ENCODE measurements around the gene ATF6B.
"Not testable (repeated sequence)": the region's sequence is repeated elsewhere in the genome, so short reads cannot be mapped to it uniquely, and the experiment has no call there.

Gene ATF6B

DNA sequence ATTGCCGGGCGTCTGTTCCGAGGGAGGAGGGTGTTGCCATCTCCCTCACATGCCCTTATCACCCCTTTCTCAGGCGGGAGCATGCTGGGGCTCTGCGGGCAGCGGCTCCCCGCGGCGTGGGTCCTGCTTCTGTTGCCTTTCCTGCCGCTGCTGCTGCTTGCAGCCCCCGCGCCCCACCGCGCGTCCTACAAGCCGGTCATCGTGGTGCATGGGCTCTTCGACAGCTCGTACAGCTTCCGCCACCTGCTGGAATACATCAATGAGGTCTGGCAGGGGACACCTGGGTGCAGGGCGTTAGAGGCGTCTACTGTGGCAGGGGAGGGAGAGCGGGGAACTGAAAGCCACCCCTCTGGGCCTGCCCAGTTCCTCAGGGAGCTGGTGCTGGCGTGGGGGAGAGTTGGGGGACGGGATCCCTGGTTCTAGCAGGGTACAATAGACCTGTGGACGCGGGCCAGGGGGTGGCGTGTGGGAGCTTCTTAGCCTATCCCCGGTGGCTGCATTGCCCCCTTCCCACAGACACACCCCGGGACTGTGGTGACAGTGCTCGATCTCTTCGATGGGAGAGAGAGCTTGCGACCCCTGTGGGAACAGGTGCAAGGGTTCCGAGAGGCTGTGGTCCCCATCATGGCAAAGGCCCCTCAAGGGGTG is 26.6 kb upstream of the ATF6B start:
- DNase-seq (ENCODE audit: insufficient read length, low spot score), result peak; percentile 88

DNA sequence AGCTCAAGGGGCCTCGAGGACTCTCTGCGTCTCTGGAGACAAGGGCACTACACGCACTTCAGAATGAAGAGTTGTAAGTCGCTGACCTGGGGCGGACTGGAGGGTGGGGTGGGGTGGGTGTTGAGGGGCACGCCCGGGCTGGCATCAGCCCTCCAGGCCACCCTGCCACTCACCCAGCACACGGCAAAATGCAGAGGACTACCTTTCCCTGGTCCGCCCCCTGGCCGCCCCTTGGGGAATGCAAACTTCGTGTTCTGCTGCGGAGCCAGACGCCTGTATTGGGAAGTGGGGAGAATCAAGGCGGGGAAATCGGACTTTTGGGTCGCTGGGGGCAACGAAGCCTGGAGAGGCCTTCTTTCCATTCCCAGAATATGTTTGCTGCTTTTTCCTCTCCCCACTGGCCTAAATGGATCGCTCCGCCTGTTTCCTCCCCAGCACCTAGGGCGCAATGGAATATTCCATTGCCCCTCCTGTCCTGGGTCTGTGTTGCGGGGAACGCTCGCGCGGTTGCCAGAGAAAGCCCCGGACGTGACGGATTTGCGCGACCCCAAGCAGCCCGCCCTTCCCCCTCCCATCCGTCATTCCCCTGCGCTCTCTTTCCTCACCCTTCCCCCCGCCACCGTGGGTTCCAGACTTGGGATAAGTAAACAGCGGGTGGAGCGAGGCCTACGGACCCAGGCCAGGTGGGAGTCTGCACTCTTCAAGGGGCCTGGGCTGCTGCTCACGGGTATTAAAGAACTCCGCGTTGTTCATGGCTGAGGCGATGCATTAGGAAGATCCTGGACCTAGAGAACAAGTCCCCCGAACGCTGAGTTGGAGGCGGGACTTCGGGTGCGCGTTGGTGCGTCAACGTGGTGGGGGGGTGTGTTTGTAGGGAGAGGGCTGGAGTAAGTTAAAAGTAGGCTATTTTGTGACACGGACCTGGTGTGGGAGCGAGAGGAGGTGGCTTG is 25.8 kb upstream of the ATF6B start, which contains the start of gene PPT2:
PPT2 (plus strand) TSS at position 578 of the 950 bp plus-strand sequence. CDS start 454 bp downstream, outside the sequence.
- DNase-seq (ENCODE audit: insufficient read length, low spot score), result peak; percentile 62
- peak; percentile 26 for FAIRE-seq

More for the DNA sequence above, 26.6 kb upstream of the ATF6B start:
- peak; percentile 82 for FAIRE-seq

DNA sequence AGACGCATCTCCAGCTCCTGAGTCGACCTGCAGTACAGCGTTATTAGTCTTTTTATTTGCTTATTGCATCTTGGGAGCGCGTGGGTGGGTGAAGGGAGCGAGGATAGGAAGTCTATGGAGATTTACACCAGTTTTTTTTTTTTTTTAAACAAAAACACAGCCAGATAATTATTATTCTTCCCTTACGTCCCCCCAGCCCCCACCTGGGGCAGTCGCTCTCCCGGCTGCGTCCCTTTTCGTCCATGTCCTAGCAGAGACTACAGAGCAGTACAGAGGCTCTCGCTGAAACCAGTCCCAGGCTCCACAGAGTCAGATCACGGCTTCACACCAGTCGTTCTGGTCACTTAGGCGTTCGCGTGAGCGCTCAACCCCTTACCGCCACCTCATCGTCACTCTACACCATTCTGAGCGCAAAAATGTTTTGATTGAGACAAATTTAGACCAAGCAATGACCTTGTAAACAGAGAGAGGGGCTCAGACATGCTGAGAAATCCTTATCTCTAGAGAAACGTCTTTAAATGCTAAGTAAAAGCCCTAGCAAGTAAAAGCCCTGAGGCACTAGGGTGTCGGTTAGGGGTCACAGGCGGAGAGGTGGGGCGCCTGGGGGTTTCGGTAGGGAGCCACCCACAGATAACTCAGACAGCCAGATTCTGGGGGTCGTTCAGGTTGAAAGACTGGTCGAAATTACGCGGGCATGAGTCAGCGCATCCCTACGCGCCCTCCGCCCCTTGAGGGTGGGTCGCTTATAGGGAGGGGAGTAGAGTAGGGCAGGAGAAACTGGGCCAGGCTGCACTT is 24.9 kb upstream of the ATF6B start:
- FAIRE-seq (no peak), DNase-seq (ENCODE audit: insufficient read length, low spot score) (no peak)

DNA sequence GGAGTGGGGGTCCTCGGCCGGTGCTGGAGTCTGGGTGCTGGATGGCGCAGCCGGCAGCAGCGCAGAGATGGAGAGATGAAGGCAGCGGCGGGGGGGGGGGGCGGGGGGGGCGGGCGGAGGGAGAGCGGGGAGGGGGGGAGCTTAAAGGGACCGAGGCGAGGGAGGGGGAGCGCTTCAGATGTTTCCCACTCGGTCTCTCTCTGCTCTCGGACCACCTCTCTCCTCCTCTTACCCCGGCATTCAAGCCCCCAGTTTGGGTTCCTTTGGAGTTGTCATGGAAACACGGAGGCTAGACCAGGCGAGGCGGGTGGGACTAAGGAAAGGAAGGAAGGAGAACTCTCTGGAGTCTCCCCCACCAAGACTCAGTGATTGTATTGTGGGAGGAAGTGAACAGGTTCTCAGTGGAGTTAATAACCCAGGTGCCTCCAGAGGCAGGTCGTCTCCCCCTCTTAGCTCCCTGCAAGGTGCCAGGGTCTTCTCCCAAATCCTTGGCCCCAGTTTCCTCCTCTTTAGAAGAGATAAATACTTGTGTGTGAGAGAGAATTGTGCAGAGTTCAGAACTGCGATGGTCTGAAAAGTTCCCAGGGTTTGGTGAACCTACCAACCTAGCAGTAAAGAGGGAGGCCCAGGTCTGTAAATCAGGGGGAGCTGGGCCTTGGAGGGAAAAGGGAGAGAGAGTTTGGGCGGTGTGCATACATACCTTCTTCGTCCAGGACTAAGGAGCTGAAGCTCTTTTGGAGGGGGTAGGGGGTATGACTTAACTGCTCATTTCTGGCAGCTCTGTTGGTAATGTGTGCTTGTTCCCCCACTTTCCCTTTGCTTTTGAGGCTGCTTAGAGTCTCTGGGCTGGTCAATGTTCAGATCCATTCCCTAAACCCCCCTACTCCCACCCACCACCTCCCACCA is 24.1 kb upstream of the ATF6B start, which contains the start of gene PRRT1:
PRRT1 (minus strand) TSS at position 77 of the 906 bp plus-strand sequence. CDS start 112 bp downstream, outside the sequence.
- FAIRE-seq, result no peak
- no peak for DNase-seq (ENCODE audit: insufficient read length, low spot score)

DNA sequence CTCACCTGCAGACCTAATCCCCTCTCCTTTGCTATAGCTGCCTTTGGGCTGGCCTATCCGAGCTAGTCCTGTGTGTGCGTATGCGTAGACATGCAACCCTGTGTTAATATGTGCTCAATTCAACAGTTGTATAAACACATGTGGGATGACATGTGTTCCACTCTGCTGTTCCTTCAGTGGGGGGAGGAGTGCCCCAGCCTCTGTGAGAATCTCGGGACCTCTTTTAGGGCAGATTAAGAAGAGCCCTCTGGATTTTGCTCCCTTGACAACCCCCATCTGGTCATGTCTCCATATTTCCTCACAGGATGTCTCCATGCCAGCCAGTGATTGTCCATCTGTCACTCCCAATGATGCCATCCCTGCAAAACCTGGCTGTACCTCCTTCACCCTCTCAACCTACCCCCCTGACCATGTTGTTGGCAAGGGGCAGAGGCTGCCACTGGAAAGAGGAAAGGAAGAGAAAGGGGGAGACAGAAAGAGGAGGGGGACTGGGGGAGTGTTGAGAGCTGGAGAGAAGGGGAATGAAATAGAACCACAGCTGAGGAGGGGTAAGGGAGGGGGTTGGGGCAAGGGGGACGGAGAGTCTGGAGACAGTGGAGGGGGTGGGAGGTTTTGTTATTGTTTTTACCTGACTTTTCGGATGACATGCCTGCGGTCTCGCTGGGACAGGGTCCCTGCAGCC is 23.3 kb upstream of the ATF6B start:
- FAIRE-seq (no peak), DNase-seq (ENCODE audit: insufficient read length, low spot score) (no peak)

DNA sequence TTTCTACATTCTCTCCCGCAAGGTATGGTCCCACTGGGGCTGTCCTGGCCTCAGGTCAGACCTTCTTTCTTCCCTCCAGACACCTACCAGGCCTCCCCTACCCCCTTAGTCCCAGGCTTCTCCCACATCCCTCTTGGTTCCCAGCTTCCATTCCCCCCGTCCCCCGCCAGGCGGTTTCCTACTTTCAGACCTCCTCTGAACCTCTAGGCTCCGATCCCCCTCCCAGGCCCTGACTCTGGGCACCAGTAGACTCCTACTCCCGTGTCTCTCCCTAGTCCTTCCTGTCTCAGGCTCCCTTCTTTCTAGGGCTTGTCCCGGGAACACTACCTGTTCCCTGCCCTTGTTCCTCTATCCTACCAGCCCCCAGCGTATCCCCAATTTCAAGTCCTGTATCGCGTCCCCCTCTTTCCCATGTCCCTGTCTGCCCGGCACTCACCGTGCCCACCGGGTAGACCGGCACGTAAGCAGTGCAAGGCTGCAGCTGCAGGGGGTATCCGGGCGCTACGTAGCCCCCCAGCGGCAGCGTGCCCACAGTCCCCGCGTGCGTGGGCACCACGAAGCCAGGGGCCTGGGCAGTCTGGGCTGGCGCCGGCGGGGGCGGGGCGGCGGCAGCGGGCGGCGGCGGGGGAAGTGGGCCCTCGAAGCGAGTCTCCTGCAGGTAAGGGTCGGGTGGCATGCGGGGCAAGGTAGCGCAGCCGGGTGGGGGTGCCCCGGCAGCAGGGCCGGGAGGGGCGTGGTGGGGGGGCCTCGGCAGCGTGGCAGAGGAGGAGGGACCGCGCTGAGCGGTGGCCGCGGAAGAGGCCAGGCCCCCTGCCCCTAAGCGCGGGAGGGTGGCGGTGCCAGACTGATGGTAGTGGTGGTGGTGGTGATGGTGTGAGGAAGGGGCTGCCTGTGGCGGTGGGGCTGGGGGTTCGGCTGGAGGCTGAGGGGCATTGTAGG is 22.2 kb upstream of the ATF6B start:
- DNase-seq (ENCODE audit: insufficient read length, low spot score) (no peak), FAIRE-seq (no peak)

DNA sequence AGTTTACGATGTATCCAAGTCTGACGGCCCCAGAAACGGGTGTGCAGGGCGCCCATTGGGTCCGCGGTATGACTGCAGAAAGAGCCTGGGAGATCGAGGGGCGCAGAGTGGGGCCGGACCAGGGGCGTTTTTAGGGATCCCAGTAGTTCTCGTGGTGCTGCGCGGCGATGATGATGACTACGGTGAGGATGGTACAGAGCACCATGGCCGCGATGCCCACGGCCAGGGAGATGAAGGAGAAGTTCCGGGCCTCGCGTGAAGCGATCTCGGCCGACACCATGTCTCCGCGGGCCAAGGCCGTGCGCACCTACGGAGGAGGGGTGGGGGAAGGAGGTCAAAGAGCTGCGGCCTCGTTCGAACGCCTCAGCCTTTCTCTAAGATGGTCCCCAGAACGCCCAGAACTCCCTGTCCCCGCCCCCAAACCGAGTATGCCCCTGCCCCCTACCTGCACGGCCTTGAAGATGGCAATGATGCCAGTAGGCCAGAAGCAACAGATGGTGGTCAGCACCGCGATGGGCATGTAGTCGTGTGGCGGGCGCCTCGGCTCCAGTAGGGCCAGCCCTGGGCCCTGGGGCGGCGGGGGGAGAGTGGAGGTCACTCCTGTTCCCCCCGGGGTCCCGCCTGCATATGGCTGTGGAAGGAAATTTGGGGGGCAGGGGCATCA is 21.2 kb upstream of the ATF6B start:
- DNase-seq (ENCODE audit: insufficient read length, low spot score), result no peak

DNA sequence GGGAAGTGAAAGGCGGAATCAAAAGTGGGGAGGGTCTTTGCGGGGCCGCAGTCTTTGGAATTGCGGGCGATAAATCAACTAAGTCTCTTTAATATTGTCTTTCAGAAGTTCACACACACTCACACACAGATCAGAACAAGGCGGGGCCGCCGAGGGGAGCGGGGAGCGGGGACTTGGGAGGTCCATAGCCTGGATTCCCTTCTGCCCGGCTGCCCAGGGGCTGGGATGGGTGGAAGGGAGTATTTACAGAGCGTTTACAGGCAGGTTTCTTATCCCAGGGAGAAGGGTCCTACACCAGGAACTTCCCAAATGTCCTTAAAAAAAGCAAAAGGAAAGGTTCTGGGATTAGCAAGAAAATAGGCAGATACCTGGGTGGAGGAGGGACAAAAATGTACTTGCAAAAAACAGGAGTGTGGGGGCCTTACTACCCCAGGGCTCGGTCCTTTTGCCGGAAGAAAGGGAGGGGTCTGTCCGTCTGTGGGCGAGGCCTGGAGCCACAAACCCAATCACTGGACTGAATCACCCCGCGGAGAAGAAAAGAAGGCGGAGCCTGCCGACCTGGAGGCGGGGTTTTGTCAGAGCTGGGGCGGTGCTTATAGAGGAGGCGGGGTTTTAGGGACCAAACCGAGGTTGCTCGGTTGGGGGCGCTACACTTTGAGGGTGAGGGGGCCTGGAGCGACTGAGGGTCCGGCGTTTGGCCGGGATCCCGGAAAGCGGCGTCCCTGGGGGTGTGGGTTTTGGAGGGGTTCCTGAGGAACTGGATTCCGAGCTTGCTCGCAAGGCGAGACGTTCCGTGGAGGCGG is 20.4 kb upstream of the ATF6B start:
- DNase-seq (ENCODE audit: insufficient read length, low spot score) (no peak), FAIRE-seq (no peak)

More for the DNA sequence above, 21.2 kb upstream of the ATF6B start:
- FAIRE-seq, result no peak

DNA sequence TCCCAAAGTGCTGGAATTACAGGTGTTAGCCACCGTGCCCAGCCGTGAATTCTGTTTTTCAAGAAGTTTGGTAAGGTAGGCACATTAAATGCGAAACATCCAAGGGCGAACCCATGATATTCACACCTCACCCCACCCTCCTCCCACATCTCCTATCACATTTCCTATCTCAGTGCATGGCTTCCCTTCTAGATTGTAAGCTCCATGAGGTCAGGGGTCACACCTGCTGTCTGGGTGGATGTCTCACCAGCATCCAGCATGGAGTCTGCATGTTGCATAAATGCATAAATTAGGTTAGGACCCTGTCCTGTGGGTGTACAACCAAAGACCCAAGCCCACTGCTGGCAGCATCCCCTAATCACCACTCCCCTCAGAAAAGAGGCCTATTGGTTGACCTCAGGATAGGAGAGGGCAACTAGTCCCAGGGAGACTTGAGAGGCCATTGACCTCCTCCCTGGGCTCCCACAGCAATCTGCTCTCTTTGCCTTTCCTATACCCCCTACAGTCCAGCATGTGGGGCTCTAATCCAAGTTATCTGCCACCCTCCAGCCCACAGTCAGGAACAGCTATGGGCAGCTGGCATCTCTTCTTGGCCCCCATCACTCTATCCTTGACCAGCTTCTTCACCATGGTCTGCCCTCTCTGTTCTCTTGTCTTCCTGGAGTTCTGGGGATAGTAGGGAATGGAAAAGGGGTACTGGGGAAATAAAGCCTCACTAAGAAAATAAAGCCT is 19.5 kb upstream of the ATF6B start:
- no peak for DNase-seq (ENCODE audit: insufficient read length, low spot score)
- FAIRE-seq, result no peak

DNA sequence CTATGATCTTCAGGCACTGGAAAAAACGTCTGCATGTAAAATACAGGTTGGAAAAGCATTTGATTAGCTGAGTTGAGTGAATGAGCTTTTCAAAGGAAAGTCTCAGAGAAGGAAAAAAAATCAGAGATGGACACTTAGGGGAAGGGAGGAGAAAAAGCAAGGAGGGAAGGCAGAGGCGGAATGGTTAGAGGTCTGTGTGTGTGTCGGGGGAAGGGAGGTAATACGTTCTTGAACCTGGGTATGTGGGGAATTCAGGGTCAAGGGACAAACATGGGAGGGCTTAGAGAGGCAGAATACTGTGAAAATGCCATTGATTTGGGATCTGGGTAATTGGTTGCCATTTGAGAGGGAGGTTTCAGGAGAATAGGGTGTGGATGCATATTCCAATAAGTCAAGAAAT is 18.6 kb upstream of the ATF6B start:
- DNase-seq (ENCODE audit: insufficient read length, low spot score) (no peak), FAIRE-seq (no peak)

DNA sequence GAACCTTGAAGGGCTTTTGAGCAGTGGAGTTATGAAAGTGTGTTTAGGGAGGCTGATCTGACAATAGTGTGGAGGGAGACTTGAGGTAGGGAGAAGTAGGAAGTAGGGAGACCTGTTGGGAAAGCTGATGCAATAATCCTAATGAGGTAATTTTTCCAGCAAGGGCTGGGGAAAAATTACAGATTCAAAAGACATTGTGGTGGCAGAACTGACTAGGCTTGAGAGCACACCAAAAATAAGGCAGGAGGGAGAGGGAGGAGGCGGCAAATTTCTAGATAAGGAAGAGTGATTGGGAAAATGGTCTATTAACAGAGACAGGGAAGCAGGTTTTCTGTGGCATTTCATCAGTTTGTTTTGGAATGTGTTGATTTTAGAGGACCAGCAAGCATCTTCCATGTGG is 18.2 kb upstream of the ATF6B start:
- FAIRE-seq (no peak), DNase-seq (ENCODE audit: insufficient read length, low spot score) (no peak)

DNA sequence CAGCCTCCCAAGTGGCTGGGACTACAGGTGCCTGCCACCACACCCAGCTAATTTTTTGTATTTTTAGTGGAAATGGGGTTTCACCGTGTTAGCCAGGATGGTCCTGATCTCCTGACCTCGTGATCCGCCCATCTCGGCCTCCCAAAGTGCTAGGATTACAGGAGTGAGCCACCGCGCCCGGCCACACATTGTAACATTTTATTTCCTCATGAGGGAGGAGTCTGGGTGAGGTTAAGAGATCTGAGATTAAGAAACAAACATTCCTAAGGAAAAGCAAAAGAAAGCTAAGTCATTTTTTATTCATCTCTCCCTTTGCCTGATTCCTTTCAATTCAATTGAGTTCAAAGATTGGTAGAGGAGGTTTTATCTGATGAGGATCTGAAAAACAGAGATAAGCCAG is 16.2 kb upstream of the ATF6B start:
- not testable (repeated sequence) for FAIRE-seq; DNase-seq (ENCODE audit: insufficient read length, low spot score)

DNA sequence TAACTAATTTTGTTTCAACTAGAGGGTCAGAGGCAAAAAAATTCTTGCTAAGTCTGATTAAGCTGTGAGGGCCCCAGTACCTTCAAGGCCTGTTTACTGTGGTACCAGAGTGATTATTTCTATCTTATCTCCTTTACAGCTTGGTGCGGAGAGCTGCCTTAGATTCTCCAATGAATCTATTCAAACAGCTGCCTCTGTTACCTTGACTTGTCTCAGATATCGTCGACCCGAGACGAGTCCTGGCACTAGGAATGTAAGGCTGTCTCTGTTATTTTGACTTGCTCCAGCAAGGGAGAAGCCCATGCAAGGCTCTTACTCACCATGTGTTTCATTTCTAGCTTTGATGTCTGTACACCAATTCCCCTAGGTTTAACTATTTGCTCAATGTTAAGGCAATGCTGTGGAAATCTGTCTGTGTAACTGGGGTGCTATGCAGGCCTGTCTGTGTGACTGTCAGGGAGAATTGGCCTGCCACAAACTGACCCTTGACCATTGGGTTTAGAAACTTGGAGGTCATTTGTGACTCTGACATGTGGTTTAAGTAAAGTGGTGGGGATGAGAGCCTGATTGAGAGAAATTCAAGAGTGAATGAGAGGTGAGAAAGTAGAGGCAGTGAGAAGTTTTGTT is 12.5 kb upstream of the ATF6B start:
- DNase-seq (ENCODE audit: insufficient read length, low spot score) (no peak), FAIRE-seq (no peak)

DNA sequence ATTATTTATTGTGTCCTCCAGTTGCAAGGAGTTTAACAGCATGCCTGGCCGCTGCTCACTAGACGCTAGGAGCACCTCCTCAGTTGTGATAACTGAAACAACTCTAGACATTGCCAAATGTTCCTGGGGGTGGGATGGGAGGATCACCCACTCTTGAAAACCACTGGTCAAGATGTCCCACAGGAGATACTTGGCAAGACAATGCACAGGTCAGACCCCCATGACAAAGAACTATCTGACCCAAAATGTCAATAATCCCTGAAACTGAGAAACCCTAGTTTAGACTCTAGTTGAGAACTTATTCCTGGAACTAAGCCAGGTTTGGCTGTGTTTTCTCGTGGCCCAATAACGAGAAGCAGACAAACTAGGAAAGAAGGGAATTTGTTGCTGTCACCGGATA is 11.5 kb upstream of the ATF6B start:
- FAIRE-seq (no peak), DNase-seq (ENCODE audit: insufficient read length, low spot score) (no peak)

DNA sequence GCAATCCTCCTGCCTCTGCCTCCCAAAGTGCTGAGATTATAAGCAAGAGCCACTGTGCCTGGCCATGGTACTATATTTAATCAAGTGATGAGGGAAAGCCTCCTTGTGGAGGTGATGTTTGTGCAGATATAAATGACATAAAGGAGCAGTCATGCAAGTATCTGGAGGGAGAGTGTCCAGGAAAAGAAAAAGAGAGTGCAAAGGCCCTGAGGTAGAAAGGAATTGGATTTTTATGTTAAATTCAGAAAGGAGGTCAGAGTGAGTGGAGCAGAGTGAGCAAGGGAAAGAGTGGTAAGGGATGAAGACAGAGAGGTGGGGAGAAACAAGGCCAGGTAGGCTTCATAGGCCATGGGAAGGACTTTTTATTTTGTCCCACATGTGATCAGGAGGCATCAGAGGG is 9.4 kb upstream of the ATF6B start:
- DNase-seq (ENCODE audit: insufficient read length, low spot score), result no peak
- no peak for FAIRE-seq

DNA sequence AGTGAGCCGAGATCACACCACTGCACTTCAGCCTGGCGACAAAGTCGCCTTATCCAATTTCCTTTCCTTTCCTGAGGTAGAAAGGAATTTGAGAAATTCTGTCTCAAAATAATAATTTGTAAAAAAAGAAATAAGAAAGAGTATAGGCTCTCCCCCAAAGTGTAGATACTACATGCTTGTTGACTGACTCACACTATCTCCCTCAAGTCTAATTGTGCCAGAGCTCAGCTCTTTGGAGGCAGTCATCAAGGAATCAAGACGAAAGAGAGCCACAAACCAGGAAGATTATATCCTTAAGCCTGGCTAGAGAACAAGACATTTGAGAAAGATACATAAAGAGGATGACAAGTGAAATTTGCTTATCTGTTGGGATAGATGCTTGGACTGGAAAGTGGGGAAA is 5.7 kb upstream of the ATF6B start:
- FAIRE-seq (no peak), DNase-seq (ENCODE audit: insufficient read length, low spot score) (no peak)
